Bronchial epithelial cell (primary cell): ENCODE measurements around the gene CILP2. TPM values are rescaled to one million over a fixed set of nuclear protein-coding genes. Genes with fewer than 3 reads are reported as not detected.

Experiments used
- DNase-seq: peaks from one replicate; pipeline ENCODE4 v3.0.0-alpha.2; 2010; ENCODE audit warnings: low read depth
- FAIRE-seq: peaks from 2 replicates; lab custom pipeline; 2011; peaks lifted over from hg19 to GRCh38; lab: Jason Lieb, UNC
- H3K27me3 ChIP-seq: 2 replicates; pipeline ENCODE4 v1.5.1; 2011; ENCODE audit warnings: low read length; ENCODE audit not compliant: control insufficient read depth, insufficient read depth
- H3K36me3 ChIP-seq: 2 replicates; pipeline ENCODE4 v1.5.1; 2011; ENCODE audit warnings: low read length; ENCODE audit not compliant: control insufficient read depth, insufficient read depth
- H3K4me3 ChIP-seq: 2 replicates; pipeline ENCODE4 v1.5.1; 2011; ENCODE audit warnings: mild to moderate bottlenecking, low read depth, low read length, control low read depth
- CTCF ChIP-seq: IDR thresholded peaks from 2 replicates; pipeline ENCODE4 v1.5.1; 2011; ENCODE audit warnings: mild to moderate bottlenecking, moderate library complexity, low read length, control low read depth, inconsistent platforms; ENCODE audit not compliant: insufficient read depth, severe bottlenecking
- total RNA-seq: library from RNA; depleted of rRNA; stranded (reverse); fragments of >200 nt; gene quantifications from 2 replicates; pipeline ENCODE4 v1.2.1, GENCODE V29; 2014

The CILP2 gene
- total RNA-seq, 1 donor from 2014 or later: under 0.01 TPM

GRCh38 chr19:19534556-19535265 is 3.4 kb upstream of the CILP2 start:
- DNase-seq (no peak), FAIRE-seq (no peak)
- no peaks in the 10 kb centered on the region for H3K36me3 ChIP-seq
- no peak for TF ChIP-seq CTCF
- peaks cover 15% of the 10 kb centered on the region for H3K27me3 ChIP-seq
- H3K4me3 ChIP-seq: no peak overlapping the region

GRCh38 chr19:19535311-19536191 is 2.5 kb upstream of the CILP2 start:
- Histone ChIP-seq H3K4me3 (no peak overlapping the region), H3K27me3 (peaks cover 18% of the 10 kb centered on the region), H3K36me3 (no peaks in the 10 kb centered on the region)
- TF ChIP-seq CTCF: no peak
- no peak for FAIRE-seq
- no peak for DNase-seq

- TF ChIP-seq CTCF: no peak
- DNase-seq (no peak), FAIRE-seq (no peak)
- peaks cover 18% of the 10 kb centered on the region for H3K27me3 ChIP-seq
- no peaks in the 10 kb centered on the region for H3K36me3 ChIP-seq
- H3K4me3 ChIP-seq: no peak overlapping the region
These were observed 703 bp upstream of the CILP2 start for GRCh38 chr19:19537075-19538048.

- no peak overlapping the region for H3K4me3 ChIP-seq
- TF ChIP-seq CTCF: no peak
- H3K27me3 ChIP-seq: peaks cover 18% of the 10 kb centered on the region
- DNase-seq (no peak), FAIRE-seq (no peak)
- H3K36me3 ChIP-seq: no peaks in the 10 kb centered on the region
These were observed 711 bp downstream of the CILP2 start for GRCh38 chr19:19538785-19539166.

- peaks cover 17% of the 10 kb centered on the region for H3K27me3 ChIP-seq
- FAIRE-seq (no peak), DNase-seq (no peak)
- no peak for TF ChIP-seq CTCF
- H3K36me3 ChIP-seq: no peaks in the 10 kb centered on the region
- no peak overlapping the region for H3K4me3 ChIP-seq
These were observed 1.6 kb downstream of the CILP2 start for GRCh38 chr19:19539698-19540063.
